GM12874 (cell line): Measurements from ENCODE around the gene MCTP1.

Source experiments
- TF ChIP-seq, protein P1 (sequence below): IDR thresholded peaks from 2 replicates; pipeline ENCODE4 v1.5.1; 2011; ENCODE audit warnings: low read depth, mild to moderate bottlenecking, control low read depth, low read length, moderate library complexity; ENCODE audit not compliant: insufficient read depth

MCTP1 gene

DNA sequence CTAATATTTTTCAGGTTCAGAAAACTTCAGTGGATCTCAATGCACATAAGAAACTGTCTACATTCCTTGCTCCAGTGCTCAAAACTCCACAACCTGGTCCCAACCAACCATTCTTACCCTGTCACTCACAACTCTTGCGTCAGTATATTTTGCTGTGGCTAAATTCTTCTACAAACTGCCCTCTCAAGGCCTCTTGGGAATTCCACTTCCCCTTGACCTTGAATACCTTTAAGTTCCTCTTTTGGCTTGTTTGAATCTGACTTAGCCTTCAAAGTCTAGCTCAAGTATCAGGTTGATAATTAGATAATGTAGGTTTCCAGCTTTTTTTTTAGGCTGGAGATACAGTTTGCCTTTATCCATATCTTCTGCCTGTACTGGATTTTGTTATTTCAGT, 538.2 kb downstream of the MCTP1 start:
- TF ChIP-seq, protein P1, sequence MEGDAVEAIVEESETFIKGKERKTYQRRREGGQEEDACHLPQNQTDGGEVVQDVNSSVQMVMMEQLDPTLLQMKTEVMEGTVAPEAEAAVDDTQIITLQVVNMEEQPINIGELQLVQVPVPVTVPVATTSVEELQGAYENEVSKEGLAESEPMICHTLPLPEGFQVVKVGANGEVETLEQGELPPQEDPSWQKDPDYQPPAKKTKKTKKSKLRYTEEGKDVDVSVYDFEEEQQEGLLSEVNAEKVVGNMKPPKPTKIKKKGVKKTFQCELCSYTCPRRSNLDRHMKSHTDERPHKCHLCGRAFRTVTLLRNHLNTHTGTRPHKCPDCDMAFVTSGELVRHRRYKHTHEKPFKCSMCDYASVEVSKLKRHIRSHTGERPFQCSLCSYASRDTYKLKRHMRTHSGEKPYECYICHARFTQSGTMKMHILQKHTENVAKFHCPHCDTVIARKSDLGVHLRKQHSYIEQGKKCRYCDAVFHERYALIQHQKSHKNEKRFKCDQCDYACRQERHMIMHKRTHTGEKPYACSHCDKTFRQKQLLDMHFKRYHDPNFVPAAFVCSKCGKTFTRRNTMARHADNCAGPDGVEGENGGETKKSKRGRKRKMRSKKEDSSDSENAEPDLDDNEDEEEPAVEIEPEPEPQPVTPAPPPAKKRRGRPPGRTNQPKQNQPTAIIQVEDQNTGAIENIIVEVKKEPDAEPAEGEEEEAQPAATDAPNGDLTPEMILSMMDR: no peak

DNA sequence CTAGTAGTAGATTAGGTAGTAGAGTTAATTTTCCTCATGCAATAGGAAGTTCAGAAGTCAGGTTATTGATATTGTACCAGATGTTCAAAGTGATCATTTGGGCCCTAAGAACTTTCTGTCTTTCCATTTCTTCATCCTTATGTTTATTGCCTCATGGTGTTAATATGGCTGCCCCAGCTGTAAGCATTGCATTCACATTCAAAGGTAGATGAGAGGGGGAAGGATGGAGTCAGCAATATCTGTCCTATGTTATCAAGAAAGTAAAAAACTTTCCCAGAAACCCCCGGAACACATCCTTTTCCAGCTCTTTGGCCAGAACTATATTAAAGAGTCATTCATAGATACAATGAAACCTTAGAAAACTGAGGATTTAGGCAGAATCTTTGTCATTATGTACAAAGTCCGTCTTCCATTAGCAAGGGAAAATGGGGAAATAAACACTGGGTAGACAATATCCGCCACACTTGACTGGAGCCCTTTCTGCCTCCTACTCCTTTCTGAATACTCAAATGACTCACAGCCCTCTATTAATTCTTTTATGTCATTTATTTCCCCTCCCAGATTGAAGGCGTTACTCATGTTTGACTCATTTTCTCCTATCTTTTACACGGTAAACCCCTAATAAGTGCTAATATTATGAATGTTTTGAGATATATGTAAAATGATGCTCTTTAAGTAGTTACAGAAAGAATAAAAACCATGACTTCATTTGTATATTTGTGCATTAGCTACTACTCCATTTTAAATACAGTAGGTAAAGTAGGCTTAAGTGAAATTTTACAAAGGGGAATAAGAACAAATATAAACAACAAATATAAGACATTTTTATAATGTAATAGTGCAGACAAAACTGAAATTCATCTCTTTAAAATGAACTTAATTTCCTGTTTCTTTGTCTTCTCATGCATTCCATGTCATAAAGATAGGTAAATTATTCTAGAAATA, 538.8 kb downstream of the MCTP1 start:
- TF ChIP-seq, protein P1: no peak

DNA sequence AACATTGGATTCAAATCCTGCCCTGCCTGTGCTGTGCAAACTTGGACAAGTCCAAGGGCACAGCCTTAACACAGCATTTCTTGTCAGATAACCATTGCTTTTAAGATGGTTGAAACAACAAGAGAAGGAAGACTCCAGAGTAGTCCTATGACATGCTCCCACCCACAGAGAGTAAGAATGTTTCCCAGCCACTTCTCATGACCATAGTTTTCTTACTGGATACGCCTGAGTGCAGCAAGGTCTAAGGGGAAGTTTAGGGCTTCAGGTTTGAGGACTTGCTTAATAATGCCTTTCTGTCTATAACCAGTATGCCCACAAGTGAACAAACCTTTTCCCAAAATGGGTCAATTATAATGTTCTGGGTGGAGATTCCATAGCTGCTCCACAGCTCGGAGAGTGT, 540.0 kb downstream of the MCTP1 start:
- TF ChIP-seq, protein P1: no peak

DNA sequence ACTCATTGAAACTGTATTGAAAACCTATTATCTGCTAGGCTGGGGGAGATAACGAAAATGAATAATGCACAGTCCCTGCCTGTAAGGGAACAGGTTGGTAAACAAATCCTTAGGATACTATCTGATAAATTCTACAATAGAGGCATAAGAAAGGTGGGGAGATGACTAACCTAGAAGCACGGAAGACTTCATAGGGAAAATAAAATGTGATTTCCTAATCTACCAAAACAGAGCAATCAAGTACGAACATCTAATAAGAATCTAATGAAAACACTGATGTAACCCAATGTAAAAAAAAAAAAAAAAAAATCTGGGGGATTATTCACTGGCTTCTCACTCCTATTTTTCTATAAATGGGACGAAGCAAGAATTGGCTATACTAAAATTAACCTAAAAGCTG, 542.0 kb downstream of the MCTP1 start:
- TF ChIP-seq, protein P1: no peak

DNA sequence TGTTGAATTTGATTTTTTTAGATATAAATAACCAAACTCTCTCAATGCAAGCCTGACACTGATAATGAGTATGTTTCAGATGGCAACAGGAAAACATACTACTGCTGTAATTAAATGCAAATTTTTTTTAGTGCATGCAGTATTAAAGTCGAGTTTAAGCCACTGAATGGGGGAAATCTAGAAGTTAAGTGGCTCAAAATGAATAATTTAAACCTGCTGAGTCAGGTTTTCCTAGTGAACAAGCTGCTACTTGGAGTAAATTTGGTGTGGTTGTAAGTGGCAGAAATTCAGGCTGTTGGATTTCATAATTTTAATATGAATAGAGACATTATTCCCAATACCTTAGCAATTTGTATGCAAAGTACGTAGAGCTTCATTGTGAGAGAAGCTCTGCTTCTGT, 544.6 kb downstream of the MCTP1 start:
- TF ChIP-seq, protein P1: no peak

DNA sequence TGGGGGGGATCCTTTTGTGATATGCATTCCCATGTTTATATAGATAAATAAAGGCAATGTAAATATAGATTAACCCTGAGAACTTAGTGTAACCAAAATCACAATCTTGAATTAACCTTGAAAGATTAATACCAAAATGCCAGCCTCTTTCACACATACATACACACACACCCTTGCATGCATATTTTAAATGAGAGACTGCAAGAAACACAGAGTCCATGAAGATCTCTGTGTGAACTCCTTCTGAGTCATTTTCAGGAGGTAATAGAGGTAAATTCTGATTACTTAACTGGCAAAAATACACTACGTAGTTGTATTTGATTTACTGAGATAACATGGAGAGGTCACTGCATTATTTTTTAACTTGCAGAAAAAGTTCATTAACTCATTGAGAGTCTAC, 548.4 kb downstream of the MCTP1 start:
- TF ChIP-seq, protein P1: no peak

DNA sequence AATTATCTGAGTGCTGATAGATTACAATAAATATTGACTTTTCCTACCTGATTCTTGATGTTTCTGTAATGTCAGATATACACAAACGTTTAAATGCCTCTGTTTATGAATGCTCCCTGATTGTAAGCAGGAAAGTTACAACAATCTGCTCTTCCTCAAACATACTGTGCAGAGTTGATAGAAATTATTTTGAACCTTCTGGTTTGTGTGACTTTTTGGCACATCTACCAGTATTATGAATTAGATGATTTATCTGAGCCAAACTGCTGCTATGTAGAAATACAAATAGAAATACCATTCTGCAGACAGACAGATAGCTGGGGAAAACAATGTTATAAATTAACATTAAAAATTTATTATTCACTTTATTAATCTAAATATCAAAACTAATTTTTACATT, 553.4 kb downstream of the MCTP1 start:
- TF ChIP-seq, protein P1: no peak
